ENCODE results near the gene IFITM10.

Gene IFITM10

DNA sequence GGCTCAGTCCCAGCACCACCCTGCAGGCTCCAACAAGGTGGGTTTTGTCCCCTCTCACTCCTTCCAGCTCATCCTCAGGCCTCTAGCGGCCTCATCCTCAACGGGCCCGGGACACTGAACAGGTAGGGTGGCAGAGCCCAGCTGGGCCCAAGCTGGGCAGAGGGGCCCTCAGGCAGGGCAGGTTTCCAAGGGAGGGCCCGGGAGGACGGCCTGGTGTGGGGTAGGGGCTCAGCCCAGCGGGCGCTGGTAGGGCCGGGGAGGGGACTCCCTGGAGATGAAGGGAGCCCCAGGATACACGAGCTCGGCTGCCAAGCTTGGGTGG lies 2.5 kb upstream of the IFITM10 start:
- DNase-seq (ENCODE audit: low read depth in 3 of 3): no peak

DNA sequence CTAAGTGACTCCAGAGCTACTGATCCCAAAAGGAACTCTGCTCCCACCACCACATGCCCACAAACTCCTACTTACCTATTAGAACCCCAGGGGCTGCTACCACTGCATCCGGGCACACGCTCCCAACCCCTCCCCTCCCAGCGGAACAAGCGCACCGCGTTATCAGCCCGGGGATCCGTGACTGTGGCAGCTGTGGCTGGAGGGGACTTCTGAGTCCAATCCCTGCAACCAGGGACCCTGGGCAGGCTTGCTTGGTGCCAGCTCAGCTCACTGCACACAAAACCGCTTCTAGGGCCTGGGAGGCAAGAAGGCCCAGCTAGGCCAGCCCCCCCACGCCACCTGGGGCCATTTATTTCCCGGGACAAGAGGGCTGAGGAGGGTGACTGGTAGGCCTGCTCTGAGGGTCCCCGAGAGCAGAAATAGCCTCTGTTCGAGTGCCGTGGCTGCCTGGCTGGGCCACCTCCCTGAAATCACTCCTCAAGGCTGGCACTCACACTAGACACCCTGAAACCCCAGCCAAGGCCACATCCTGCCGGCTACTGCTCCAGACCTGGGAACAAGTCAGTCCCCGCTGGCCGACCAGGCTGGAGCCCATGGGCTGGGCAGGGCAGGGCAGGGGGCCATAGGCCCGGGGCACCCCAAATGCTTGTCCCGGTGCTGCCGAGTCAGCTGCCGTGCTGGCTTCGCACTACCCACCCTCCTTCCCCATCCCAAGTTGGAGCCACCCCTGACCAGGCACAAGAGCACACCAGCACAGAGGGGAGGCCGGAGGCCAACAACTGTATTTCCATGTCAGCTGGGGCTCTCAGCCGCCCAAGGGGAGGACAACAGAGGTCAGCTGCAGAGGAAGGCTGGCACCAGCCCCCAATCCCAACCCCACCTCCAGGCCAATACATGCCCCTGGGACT lies 1.9 kb upstream of the IFITM10 start:
- no peak for DNase-seq (ENCODE audit: low read depth in 3 of 3)

DNA sequence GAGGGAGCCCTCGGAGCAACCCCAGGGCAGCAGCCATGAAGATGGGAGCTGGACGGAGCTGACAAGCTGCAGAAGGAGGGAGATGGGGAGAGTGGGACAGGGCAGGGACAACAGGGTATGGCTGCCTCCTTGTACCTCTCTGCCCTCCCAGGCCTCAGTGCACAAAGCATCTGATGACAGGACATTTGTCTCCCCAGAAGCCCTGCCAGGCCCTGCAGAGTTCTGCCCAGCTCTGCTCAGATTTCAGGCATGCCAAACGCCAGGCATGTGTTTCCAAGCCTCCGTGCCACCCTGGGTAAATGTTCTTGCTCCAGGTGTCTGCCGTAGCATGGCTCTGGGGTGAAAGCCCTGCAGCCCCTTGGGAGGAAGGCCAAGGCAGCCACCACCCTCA lies 1.1 kb upstream of the IFITM10 start:
- DNase-seq (ENCODE audit: low read depth in 3 of 3): no peak

DNA sequence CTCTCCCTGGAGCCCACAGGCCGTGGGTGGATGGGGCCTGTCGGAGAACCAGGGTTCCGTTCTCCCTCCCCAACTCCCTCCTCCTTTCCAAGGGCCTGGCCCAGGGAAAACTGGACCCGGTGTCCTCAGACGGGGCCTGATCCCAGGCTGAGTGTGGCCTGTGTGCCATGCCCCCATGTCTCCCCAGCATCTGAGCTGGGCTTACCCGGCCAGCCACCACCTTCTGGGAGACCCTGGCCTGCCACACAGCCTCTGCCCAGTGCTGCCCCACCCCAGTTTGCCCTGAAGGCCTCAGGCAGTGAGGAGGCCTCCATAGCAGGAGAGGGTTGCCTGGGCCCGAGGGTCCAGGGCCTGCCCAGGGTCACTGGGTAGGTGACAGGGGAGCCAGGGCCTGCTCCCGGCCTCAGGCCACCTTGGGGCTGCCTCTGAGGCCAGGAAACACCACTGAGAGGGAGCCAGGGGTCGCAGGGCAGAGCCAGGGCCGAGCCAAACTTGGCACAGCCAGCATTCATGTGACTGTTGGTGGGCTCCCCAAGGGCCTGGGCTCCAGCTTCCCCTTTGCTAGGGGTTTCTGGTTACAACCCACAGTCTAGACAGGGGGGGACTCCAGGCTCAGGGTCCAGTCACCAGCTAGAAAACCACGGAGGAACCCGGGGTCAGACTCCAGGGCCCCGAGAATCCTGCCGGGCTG lies 590 bp upstream of the IFITM10 start:
- no peak for DNase-seq (ENCODE audit: low read depth in 3 of 3)

DNA sequence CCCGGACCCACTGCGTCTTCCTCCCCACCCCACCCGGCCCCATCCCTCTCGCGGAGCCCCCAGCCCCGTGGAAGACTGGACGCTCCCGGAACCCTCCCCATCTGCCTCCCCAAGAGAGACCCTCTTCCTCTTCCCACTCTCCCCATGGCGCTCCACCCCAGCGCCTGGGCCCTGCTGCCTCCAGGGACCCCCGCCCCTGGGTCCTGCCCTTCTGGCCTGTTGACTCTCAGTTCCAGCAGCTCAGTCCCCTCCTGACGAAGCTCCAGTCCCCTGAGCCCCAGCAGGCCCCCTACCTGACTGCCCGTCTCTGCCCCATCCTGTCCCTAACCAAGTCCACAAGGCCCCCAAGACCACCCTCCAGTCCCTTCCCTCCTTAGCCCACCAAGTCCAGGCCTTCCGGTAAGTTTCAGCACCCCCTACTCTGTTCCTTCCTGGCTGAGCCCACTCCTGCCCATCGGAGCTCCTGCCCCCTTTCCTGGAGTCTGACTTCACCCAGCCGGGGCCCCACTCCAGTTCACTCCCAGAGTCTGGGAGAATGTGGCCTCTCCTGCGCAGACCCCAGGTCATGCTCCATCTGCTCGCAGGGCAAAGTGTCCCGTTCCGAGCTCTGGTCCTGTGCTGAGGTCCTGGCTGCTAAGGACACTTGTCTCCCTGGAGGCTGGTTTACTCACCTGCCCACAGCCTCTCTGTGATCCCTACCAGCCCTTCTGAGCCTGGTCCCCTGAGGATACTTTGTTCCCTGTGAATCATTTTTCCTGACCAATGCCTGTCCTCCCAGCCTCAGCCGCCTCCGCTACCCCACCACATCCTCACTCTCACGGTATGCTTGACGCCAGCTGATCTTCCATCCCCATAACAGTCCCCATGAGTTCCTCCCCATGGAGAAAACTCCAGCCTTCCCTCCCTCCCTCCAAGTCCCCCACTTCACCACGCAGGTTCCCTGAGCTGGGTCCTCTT lies 722 bp downstream of the IFITM10 start:
- no peak for DNase-seq (ENCODE audit: low read depth in 3 of 3)

DNA sequence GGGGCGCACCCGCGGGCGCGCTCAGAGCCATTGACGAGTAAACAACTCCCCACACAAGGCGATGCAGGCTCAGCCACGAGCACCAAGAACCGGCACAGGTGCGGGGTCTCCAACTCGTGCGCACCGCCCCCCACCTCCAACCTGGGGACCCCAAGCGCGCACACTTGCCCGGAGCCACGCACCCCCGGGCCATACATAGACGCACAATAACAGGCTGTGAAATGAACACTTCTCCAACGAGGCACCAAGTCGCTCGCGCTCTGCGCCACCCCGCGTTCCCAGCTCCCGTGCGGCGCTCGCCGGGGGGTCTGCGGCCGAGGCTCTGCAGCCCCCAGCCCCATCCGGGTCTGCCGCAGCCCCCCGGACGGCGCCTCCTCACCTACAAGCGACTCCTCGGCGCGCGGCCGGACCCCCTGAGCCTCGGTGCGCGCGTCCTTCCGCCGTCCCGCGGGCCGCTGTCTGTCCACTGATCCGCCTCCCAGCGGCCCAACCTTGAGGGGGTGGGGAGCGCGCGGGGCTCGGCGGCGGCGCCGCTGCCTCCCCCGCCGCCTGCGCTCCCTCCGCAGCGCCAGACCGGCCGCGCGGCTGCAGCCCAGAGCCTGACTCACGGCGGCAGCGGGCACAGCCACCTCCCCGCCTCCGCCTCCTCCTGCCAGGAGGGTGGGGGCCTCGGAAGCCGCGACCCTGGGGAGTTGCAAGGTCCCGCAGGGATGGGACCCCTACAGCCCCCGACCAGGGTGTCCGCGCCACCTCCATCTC lies 1.6 kb downstream of the IFITM10 start:
- no peak for DNase-seq (ENCODE audit: low read depth in 3 of 3)

DNA sequence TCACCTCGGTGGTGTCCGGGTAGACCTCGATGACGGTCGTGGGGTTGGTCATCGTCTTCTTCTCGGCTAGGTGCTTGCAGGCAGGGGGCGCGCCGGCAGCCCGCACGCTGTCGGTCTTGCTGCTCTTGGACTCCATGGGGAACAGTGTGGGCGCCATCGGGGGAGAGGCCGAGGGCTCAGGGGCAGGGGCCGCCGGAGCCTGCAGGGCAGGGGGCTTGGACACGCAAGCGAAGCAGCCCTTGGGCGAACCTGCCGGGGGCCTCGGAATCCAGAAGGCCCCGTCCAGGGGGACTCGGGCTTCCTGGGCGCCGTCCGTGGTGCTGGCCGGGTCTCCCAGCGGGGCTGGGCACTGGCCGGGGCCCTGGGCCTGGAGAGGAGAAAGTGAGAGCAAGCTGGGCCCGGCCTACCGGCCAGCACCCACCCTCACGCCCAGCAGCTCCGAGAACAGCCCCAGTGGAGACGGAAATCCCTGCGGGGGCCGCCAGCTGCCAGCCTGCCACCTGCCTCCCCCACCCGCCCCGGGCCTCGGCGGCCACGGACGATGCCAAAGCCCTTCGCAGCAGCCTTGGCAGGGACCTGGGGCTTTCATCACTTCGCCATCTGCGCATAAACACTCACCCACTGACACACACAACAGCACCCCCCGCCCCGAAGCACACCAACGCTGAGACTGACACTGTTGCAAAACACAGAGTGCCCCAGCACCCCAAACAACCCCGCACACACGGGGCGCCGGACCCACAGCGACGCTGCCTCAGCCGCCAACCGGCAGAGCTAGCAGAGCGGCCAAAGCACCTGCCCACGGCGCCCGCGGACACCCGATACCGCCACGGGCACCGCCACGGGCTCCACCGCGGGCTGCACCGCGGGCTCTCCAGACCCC lies 2.4 kb downstream of the IFITM10 start:
- no peak for DNase-seq (ENCODE audit: low read depth in 3 of 3)

DNA sequence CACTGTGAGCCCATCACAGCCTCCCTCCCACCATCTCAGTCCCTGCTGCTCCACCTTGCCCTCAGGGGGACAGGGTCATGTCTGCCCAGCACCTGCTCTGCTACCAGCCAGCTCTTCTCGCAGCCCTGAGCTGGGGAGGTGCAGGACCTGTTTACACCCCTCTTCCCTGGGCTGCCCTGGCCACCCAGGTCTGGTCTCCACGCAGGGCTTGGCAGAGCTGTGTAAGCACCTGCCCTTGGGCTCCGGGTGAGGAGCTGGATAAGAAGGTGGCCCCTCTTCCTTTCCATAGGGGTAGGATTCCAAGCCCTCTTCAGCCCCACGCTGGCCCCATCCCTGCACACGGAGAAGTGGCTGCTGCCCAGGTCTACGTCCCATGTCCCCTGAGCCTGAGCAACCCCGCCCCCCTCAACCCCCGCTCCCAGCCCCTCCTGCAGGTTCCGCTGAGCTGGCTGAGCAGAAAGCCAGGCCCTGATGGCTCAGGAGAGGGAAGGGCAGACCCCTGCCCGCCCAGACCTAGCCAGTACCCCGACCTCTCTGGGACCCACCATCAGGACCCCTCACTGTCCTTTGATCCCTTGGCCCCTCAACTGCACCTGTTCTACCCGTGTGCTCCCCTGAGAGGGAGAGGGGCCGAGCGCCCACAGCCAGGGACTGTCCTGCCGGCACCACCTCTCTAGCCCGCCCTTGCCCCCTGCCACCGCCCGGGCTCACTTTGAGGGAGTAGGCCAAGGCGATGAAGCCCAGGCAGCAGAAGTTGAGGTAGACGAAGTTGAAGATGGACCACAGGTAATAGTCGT lies 3.2 kb downstream of the IFITM10 start:
- DNase-seq (ENCODE audit: low read depth in 3 of 3): no peak

DNA sequence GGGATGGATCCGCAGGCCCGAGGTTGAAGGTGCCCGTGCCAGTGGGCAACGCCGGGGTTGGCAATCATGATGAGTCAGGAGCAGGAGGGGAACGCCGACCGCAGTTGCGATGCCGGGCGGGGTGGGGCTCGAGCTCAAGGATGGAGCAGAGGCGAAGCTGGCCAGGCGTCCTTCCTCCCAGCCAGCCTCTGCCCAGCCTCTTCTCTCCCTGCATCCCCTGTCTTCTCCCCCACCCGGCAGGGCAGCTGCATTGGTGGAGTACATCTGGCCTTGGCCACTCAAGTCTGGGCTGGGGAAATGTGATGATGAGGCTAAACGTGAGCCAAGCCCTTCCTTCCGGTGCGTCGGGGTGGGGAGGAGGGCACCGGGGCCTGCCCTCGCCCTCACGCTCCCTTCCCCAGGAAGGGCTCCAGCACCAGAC lies 3.9 kb downstream of the IFITM10 start:
- DNase-seq (ENCODE audit: low read depth in 3 of 3): no peak

DNA sequence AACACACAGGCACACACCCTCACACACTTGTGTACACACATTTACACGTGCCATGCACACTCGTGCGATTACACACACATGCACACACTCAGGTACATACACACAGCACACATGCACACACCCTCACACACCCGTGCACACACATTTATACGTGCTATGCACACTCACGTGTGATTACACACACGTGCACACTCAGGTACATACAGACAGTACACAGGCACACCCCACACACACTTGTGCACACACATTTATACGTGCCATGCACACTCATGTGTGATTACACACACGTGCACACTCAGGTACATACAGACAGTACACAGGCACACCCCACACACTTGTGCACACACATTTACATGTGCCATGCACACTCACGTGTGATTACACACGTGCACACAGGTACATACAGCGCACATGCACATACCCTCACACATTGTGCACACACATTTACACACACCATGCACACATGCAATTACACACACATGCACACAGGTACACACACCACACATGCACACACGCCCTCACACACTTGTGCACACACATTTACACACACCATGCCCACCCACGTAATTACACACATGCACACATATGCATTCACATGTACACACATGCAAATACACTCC lies 4.6 kb downstream of the IFITM10 start:
- no peak for DNase-seq (ENCODE audit: low read depth in 3 of 3)

DNA sequence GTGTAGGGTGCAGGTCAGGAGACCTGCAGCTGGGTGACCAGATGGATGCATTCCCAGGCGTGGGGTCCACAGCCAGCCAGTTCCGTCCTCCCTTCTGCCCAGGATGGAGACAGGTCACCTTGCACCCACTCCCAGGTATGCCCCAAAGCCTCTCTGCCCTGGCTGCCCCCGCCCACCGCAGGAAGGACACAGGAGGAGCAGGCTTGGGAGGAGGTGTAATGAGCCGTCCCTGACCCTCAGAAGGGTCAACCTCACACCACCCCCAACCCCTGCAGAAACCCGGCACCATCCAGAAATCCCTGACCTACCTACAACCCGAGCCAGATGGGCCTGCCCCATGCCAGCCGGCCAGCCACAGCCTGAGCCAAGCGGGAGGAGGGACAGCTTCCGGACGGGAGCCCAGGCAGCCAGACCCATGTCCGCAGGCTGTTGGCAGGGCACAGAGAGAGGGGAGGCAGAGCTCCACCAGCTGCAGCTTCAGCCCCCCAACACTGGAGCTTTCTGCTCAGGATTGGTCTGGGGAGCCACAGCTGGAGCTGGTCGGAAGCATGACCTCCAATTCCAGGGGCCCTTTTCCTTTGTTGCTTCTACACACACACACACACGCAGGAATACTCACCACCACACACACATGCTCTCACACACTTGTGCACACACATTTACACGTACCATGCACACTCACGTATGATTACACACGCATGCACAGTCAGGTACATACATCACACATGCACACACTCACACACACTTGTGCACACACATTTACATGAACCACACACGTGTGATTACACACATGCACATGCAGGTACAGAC lies 5.3 kb downstream of the IFITM10 start:
- DNase-seq (ENCODE audit: low read depth in 3 of 3): no peak

DNA sequence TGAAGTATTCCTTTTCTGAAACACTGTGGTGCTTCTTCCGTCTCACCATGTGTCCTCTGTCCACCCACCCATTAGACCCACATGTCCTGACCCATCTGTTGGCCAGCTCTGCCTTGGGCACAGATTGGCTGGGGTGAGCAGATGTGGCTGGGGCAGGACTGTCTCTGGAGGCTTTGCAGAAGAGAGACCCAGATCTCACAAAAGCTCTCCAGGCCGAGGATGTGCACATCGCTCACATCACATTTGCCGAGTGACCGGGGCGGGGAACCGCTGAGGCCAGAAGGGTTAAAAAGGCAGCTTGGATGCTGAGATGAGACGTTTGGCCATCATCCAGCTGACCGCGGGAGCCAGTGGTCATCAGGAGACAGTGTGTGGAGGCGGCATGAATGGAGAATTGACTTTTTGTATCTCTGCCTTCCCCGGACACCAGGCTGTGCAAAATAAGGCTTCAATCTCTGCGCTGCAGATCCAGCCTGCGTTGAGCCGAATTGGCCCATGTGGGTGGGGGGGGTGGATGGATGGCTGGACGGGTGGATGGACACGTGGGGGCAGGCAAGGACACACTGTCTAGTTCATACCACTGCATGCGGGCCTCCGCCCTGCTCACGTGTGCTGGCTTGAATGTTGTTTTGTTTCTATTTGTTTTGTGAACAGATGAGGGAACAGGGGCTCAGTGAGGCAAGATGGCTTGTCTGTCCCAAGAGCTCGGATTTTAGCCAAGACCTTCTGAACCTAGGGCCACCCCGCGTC lies 6.1 kb downstream of the IFITM10 start:
- DNase-seq (ENCODE audit: low read depth in 3 of 3): no peak

DNA sequence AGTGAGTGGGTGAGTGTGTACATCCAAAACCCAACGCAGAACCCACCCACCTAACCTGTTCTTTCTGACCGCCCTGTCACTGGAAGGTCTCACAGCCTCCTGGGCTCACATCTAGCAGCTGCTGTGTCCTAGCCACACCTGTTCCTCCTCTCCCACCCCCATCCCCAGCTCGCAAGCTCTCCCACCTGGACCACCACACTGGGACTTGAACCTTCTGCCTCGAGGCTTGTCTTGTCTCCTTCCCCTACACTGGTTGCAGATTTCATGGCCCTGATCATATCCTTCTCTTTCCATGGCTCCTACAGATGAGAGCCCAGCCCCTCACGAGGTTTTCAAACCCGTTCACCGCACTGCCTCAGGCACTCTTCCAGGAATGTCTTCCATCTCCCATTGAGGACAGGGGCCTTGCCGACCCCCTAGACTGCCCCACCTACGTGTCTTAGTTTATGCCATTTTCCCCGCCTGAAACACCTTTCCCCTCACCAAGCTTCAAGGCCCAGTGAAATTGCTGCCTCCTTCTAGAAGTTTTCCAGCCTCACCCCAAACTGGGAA lies 6.7 kb downstream of the IFITM10 start:
- DNase-seq (ENCODE audit: low read depth in 3 of 3): no peak

DNA sequence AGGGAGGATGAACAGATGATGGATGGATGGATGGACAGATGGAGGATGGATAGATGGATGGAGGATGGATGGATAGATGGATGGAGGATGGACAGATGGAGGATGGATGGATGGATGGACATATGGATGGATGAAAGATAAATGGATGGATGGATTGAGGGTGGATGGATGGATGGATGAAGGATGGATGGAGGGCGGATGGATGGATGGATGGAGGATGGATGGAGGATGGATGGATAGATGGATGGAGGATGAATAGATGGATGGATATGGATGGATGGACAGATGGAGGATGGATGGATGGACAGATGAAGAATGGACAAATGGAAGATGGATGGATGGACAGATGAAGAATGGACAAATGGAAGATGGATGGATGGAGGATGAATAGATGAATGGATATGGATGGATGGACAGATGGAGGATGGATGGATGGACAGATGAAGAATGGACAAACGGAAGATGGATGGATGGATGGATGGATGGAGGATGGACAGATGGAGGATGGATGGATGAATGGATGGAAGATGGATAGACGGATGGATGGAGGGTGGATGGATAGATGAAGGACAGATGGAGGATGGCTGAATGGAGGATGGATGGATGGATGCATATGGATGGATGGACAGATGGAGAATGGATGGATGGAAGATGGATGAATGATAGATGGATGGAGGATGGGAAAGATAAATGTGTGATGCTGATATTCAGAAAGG lies 7.4 kb downstream of the IFITM10 start:
- DNase-seq (ENCODE audit: low read depth in 3 of 3): no peak

DNA sequence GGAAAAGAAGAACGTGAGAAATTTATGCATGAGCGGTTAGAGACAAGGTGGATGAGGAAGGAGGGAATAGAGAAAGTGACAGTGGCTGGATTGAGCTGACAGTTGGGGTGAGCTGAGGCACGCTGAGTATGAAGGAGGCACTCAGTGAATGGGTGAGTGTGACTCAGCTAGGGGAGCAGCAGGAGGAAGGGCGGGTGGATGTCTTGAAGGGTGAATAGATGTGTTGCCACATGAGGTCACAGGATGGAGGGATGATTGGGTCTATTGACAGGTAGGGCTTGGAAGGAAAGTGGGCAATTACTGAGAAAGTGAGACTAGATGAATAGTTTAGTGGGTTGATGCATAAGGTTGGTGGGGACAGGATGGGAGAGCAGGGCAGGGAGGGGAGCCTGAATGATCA lies 8.0 kb downstream of the IFITM10 start:
- no peak for DNase-seq (ENCODE audit: low read depth in 3 of 3)

DNA sequence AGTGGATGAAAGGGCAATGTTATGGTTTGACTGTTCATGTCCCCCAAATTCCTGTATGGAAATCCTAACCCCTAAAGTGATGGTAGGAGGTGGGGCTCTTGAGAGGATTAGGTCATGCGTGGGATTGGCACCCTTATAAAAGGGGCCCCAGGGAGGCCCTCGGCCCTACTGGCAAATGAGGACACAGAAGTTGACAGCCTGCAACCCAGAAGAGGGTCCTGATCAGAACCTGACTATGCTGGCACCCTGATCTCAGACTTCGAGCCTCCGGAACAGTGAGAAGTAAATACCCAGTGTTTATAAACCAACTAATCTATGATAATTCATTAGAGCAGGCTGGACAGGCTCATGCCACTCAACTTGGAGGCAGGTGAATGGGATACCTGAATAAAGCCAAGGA lies 8.7 kb downstream of the IFITM10 start:
- DNase-seq (ENCODE audit: low read depth in 3 of 3): no peak
